Kidney (tissue), 14 donors: ENCODE measurements around the gene FAM180A. TPM values are rescaled to one million over a fixed set of nuclear protein-coding genes. Genes with fewer than 3 reads are reported as not detected.

Experiments
- DNase-seq, 5 donors: peaks; one replicate each; pipeline ENCODE4 v3.0.0-alpha.2; 2013 to 2020
- FAIRE-seq: peaks from 2 replicates; lab custom pipeline; 2012; peaks lifted over from hg19 to GRCh38; lab: Jason Lieb, UNC
- H3K27ac ChIP-seq, 2 donors: one replicate each; pipeline ENCODE4 v1.7.0; 2013; ENCODE audit warnings: low read depth in 2 of 2, low read length in 2 of 2, inconsistent platforms in 1 of 2
- H3K27me3 ChIP-seq: one replicate; pipeline ENCODE4 v1.7.1; 2013; ENCODE audit warnings: low read length, inconsistent platforms; ENCODE audit not compliant: control insufficient read depth, insufficient read depth
- H3K36me3 ChIP-seq, 3 donors: one replicate each; pipeline versions ENCODE4 v1.7.0 to v1.7.1; 2013; ENCODE audit warnings: low read length in 3 of 3, control low read depth in 1 of 3, inconsistent platforms in 1 of 3; ENCODE audit not compliant: insufficient read depth in 3 of 3, control insufficient read depth in 2 of 3
- H3K4me1 ChIP-seq, 3 donors: one replicate each; pipeline versions ENCODE4 v1.7.0 to v1.7.1; 2013; ENCODE audit warnings: low read length in 3 of 3, inconsistent platforms in 1 of 3, low read depth in 1 of 3; ENCODE audit not compliant: control insufficient read depth in 2 of 3, insufficient read depth in 2 of 3
- H3K4me3 ChIP-seq, 3 donors: one replicate each; pipeline versions ENCODE4 v1.7.0 to v1.8.1; 2013; ENCODE audit warnings: low read length in 3 of 3, control low read depth in 1 of 3, inconsistent platforms in 1 of 3
- H3K9ac ChIP-seq, 3 donors: one replicate each; pipeline versions ENCODE4 v1.7.0 to v1.7.1; 2013; ENCODE audit warnings: low read length in 3 of 3, control low read depth in 1 of 3, inconsistent platforms in 1 of 3
- H3K9me3 ChIP-seq, 3 donors: one replicate each; pipeline versions ENCODE4 v1.7.0 to v1.7.1; 2013; ENCODE audit warnings: low read length in 3 of 3, control low read depth in 1 of 3, inconsistent platforms in 1 of 3; ENCODE audit not compliant: control insufficient read depth in 2 of 3, insufficient read depth in 1 of 3
- intact Hi-C: fragments of 100-400 bp; cut with DNase I; formaldehyde crosslinking; loops from one replicate; pipeline ENCODE4 v1.11.1; 2022
- polyA plus RNA-seq: library from polyadenylated mRNA; stranded (reverse); fragments of 350-450 nt; fragmentation: Illumina TruSeq; extraction: RNeasy Lipid Tissue Mini Kit (QIAGEN cat#74804); gene quantifications from one replicate; pipeline ENCODE4 v1.2.3, GENCODE V29; 2014; ENCODE audit warnings: low read depth, low replicate concordance; ENCODE audit not compliant: insufficient read depth
- total RNA-seq: library from RNA; stranded (reverse); fragmentation: NEBNext Ultra II Directional; extraction: Animal tissue kit (Norgen Biotek cat#: 25700); gene quantifications from one replicate; pipeline ENCODE4 v1.2.1, GENCODE V29; 2021
- TF ChIP-seq, protein P1 (sequence below): IDR thresholded peaks from 3 replicates; pipeline ENCODE4 v1.5.1; 2012; ENCODE audit warnings: mild to moderate bottlenecking, moderate library complexity, borderline replicate concordance; ENCODE audit not compliant: insufficient read depth; ENCODE audit errors: extremely low read depth
- donor health status: control.
- donor health status: control.
- donor health status: control.
- donor health status: control.
- donor health status: control.
- donor health status: DM: yes; HTN: yes; CAD: no.
- donor health status: Normal renal cell carcinoma (clear cell type).

The FAM180A gene
- total and polyA plus RNA-seq, 2 donors from 2014 or later, result 1.7 to 2.2 TPM

- intact Hi-C loops, result no loop called here
- TF ChIP-seq, protein P1, sequence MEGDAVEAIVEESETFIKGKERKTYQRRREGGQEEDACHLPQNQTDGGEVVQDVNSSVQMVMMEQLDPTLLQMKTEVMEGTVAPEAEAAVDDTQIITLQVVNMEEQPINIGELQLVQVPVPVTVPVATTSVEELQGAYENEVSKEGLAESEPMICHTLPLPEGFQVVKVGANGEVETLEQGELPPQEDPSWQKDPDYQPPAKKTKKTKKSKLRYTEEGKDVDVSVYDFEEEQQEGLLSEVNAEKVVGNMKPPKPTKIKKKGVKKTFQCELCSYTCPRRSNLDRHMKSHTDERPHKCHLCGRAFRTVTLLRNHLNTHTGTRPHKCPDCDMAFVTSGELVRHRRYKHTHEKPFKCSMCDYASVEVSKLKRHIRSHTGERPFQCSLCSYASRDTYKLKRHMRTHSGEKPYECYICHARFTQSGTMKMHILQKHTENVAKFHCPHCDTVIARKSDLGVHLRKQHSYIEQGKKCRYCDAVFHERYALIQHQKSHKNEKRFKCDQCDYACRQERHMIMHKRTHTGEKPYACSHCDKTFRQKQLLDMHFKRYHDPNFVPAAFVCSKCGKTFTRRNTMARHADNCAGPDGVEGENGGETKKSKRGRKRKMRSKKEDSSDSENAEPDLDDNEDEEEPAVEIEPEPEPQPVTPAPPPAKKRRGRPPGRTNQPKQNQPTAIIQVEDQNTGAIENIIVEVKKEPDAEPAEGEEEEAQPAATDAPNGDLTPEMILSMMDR, result no peak
- no peak within 1 kb of the TSS for H3K9ac ChIP-seq
- no peak within 1 kb of the TSS for H3K27ac ChIP-seq
- DNase-seq (no peak), FAIRE-seq (no peak)
- H3K4me3 ChIP-seq, result no peak within 1 kb of the TSS
- H3K4me1 ChIP-seq, result no peaks in the 10 kb centered on the region
- H3K27me3 ChIP-seq, result no peaks in the 10 kb centered on the region
- no peaks in the 10 kb centered on the region for H3K36me3 ChIP-seq
- no peaks in the 10 kb centered on the region for H3K9me3 ChIP-seq
Measured at GRCh38 chr7:135728136-135728669, 20.4 kb downstream of the FAM180A start, which contains the start of gene SLC13A4. Gene SLC13A4, minus strand, starts transcription at chr7:135728186. Its CDS starts 690 bp downstream, at chr7:135727496.

- H3K4me1 ChIP-seq, result no peaks in the 10 kb centered on the region
- TF ChIP-seq, protein P1, result no peak
- no peak for DNase-seq
- no peak overlapping the region for H3K27ac ChIP-seq
- no peaks in the 10 kb centered on the region for H3K27me3 ChIP-seq
- no peak overlapping the region for H3K4me3 ChIP-seq
- H3K9ac ChIP-seq, result no peak overlapping the region
- no peak for FAIRE-seq
- H3K36me3 ChIP-seq, result no peaks in the 10 kb centered on the region
- H3K9me3 ChIP-seq, result no peaks in the 10 kb centered on the region
- intact Hi-C loops, result no loop called here
Measured at GRCh38 chr7:135726911-135727673, 21.5 kb downstream of the FAM180A start.

DNA sequence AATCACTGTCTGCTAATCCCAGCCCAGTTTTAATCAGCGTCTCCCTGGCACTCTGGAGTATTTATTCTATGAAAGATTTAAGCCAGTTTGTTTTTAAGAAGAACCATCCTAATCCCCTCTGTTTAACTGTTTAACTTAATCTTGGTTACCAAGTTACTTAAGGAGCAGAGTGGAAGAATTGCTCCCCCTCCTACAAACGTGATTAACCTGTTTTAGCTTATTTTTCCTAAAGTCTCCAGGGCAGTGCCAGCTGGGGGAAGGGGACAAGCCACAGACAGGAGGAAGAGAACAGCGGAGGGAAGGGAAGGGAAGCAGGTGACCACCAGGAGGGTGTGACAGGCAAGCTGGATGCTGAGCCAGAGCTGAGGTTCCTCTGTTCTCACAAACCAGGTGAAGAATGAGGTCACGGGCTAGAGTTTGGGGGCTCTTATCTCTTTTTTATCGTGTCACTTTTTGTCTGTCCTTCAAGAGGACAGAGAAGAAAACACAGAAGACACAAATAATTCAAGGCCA, 22.3 kb downstream of the FAM180A start:
- Histone ChIP-seq H3K4me1 (no peaks in the 10 kb centered on the region), H3K9ac (no peak overlapping the region), H3K4me3 (no peak overlapping the region), H3K27ac (no peak overlapping the region), H3K27me3 (no peaks in the 10 kb centered on the region), H3K9me3 (no peaks in the 10 kb centered on the region), H3K36me3 (no peaks in the 10 kb centered on the region)
- DNase-seq (no peak), FAIRE-seq (no peak)
- intact Hi-C loops, result no loop called here
- TF ChIP-seq, protein P1, result no peak
